ENCODE data around the gene TMEM235.

GRCh38 chr17:78284146-78284545, 52.7 kb downstream of the TMEM235 start:
- TF ChIP-seq CTCF (IDR thresholded peaks at IDR 0.05 in 8 of 11, conservative IDR thresholded peaks at IDR 0.05 in 3 of 11) (no peak), POLR2AphosphoS5 (IDR thresholded peaks at IDR 0.05) (no peak), POLR2A (IDR thresholded peaks at IDR 0.05) (no peak)
